ENCODE results near the gene PIEZO2. TPM values are rescaled to one million over a fixed set of nuclear protein-coding genes. Genes with fewer than 3 reads are reported as not detected.

PIEZO2 gene
- total RNA-seq, 2 experiments from 2014 or later = not detected

GRCh38 chr18:11162889-11163288 is 13.5 kb upstream of the PIEZO2 start:
- Mint-ChIP-seq H3K9me3 (ENCODE audit: low read depth) (no peaks in the 10 kb centered on the region), H3K4me3 (no peak overlapping the region), H3K36me3 (no peaks in the 10 kb centered on the region), H3K27me3 (no peaks in the 10 kb centered on the region), H3K27ac (no peak overlapping the region), H3K4me1 (no peaks in the 10 kb centered on the region)
- ATAC-seq (no peak), DNase-seq (no peak)
- CTCF ChIA-PET = no interaction called here

DNA sequence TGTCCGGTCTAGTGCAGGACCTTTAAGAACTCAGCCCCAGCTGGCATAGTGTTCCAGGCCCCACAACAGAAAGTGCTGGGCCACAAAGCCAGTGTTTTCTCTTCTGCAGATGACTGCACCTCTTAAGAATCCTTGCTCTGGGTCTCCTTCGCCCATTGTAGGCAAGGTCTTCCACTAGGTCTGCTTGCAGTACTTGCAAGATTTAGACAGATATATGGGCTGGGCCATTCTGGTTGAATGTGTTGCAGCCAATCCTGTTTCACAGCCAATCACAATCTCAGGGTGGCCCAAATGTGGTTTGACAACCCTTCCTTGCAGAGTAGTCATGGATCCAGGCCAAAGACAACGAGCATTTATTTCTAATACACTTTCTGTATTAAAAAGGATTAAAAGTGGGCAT is 13.1 kb upstream of the PIEZO2 start:
- no peak overlapping the region for H3K4me3 Mint-ChIP-seq
- H3K36me3 Mint-ChIP-seq = no peaks in the 10 kb centered on the region
- no peaks in the 10 kb centered on the region for H3K9me3 Mint-ChIP-seq (ENCODE audit: low read depth)
- CTCF ChIA-PET = no interaction called here
- H3K4me1 Mint-ChIP-seq = no peaks in the 10 kb centered on the region
- no peak overlapping the region for H3K27ac Mint-ChIP-seq
- no peak for DNase-seq
- no peaks in the 10 kb centered on the region for H3K27me3 Mint-ChIP-seq
- ATAC-seq = no peak

GRCh38 chr18:11160313-11160712 is 10.9 kb upstream of the PIEZO2 start:
- no peak for DNase-seq
- no peak overlapping the region for H3K27ac Mint-ChIP-seq
- H3K4me3 Mint-ChIP-seq = no peak overlapping the region
- CTCF ChIA-PET = no interaction called here
- H3K4me1 Mint-ChIP-seq = no peaks in the 10 kb centered on the region
- H3K9me3 Mint-ChIP-seq (ENCODE audit: low read depth) = no peaks in the 10 kb centered on the region
- ATAC-seq = no peak
- H3K27me3 Mint-ChIP-seq = no peaks in the 10 kb centered on the region
- H3K36me3 Mint-ChIP-seq = no peaks in the 10 kb centered on the region

DNA sequence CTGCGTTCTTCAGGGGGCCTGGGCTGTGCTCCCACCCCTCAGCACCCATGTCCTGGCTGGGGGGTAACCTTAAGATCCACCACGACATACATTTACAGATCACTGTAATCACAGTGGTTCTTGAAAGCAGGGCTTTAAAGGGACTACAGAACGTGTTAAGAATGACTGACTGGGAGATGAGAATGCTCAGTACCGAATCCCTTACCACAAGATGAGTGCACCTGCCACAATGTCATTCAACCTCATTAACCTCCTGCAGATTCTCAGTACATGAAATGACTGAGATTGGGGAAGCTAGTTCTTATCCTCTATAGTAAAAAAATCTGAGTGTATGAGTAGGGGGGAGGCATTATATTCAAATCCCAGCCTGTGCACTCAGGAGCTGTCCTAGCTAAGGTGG is 10.5 kb upstream of the PIEZO2 start:
- H3K36me3 Mint-ChIP-seq = no peaks in the 10 kb centered on the region
- no peak for ATAC-seq
- no peak for DNase-seq
- H3K27me3 Mint-ChIP-seq = no peaks in the 10 kb centered on the region
- no peaks in the 10 kb centered on the region for H3K4me1 Mint-ChIP-seq
- H3K27ac Mint-ChIP-seq = no peak overlapping the region
- CTCF ChIA-PET = no interaction called here
- H3K9me3 Mint-ChIP-seq (ENCODE audit: low read depth) = no peaks in the 10 kb centered on the region
- no peak overlapping the region for H3K4me3 Mint-ChIP-seq

- Mint-ChIP-seq H3K27ac (no peak overlapping the region), H3K4me3 (no peak overlapping the region), H3K9me3 (ENCODE audit: low read depth) (no peaks in the 10 kb centered on the region), H3K36me3 (no peaks in the 10 kb centered on the region), H3K27me3 (peaks cover 3% of the 10 kb centered on the region), H3K4me1 (no peaks in the 10 kb centered on the region)
- ATAC-seq (no peak), DNase-seq (no peak)
- CTCF ChIA-PET = no interaction called here
Observed at GRCh38 chr18:11156978-11157377, 7.6 kb upstream of the PIEZO2 start.

DNA sequence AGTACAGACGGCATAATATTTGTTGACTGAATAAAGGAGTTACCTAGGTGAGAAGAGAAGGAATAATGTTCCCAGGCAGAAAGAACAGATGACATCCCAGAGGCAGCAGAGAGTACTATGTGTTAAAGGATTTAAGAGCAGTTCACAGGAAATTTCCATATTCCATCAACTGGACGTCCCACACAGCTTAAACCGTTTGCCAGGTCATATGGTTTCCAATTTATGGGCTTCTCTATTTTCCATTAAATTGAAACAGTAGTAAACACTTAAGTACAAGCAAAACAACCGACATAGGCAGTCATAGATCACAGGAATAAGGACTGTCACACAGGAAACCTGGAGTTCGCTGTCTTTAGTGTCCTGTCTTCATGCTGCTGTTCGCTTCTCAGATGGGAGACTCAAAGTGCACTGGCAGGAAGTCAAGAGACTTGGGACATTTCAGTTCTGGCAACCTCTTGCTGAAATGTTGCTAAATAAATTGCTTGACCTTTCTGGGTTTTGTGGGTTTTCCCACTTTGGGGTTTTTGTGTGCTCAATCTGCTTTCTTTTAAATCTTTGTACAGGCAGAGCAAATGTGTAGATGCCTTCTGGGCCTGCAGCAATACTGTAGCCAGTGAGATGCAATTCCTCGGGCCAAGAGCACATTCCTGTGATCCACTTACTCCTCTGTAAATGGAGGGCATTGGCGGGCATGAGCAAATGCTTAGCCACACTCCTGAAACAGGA is 5.8 kb upstream of the PIEZO2 start:
- DNase-seq = no peak
- H3K4me3 Mint-ChIP-seq = no peak overlapping the region
- H3K36me3 Mint-ChIP-seq = no peaks in the 10 kb centered on the region
- peaks cover 19% of the 10 kb centered on the region for H3K27me3 Mint-ChIP-seq
- ATAC-seq = no peak
- H3K4me1 Mint-ChIP-seq = no peaks in the 10 kb centered on the region
- no peaks in the 10 kb centered on the region for H3K9me3 Mint-ChIP-seq (ENCODE audit: low read depth)
- H3K27ac Mint-ChIP-seq = no peak overlapping the region
- CTCF ChIA-PET = no interaction called here

DNA sequence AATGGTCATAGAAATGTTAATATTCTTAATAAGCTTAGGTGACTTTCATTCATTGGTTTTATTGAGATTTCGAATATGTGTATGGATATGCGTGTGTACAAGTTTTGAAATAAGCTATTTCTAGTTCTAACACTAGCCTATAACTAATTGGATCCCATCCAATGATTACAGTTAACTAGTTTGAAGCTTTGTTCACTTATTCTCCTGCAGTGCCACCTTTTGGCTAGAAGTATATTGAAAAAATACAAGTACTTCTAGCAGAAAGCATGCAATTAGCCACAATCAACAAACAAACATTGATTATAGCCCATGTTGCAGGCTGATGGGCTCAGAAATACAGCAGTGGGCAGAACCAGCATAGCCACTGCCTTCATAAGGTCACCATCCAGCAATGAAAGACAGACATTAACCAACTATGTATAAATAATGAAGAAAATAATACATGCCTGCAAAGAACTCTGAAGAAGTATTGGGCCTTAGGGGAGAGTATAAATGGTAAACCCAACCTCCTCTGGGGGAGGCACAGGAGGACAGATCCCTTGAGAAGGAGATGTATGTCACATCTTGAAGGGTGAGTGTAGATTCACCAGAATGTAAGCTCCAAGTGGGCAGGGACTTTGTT is 5.1 kb upstream of the PIEZO2 start:
- Mint-ChIP-seq H3K27me3 (peaks cover 25% of the 10 kb centered on the region), H3K4me1 (no peaks in the 10 kb centered on the region), H3K27ac (no peak overlapping the region), H3K36me3 (no peaks in the 10 kb centered on the region), H3K9me3 (ENCODE audit: low read depth) (no peaks in the 10 kb centered on the region), H3K4me3 (no peak overlapping the region)
- ATAC-seq (no peak), DNase-seq (no peak)
- CTCF ChIA-PET = interaction anchor here (0.7 to 1.0 kb wide), 2 partner anchors 592 to 594 kb away, joined by 3 read pairs; no protein-coding TSS in a partner anchor

GRCh38 chr18:11153097-11153496 is 3.7 kb upstream of the PIEZO2 start:
- Mint-ChIP-seq H3K9me3 (ENCODE audit: low read depth) (no peaks in the 10 kb centered on the region), H3K27me3 (peaks cover 30% of the 10 kb centered on the region), H3K27ac (no peak overlapping the region), H3K4me3 (no peak overlapping the region), H3K4me1 (no peaks in the 10 kb centered on the region), H3K36me3 (no peaks in the 10 kb centered on the region)
- ATAC-seq (no peak), DNase-seq (no peak)
- CTCF ChIA-PET = no interaction called here

DNA sequence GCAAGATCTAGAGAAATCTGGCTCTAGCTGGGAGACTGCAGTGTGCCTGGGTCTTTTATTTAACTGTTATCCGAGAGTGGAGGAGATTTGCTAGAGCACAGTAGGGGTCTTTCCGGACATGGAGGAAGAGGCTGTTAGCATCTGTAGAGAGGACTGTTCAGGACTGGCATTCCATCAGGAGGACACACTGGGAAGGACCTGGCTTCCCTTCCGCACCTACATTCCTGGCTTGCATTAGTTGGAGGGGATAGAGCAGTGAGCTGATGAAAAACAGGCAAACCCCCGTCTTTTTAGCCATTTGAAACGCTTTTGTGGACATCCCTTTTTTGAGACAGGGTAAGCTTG is 874 bp upstream of the PIEZO2 start:
- H3K36me3 Mint-ChIP-seq = no peaks in the 10 kb centered on the region
- CTCF ChIA-PET = no interaction called here
- H3K27ac Mint-ChIP-seq = no peak overlapping the region
- DNase-seq = no peak
- H3K9me3 Mint-ChIP-seq (ENCODE audit: low read depth) = no peaks in the 10 kb centered on the region
- H3K4me1 Mint-ChIP-seq = no peaks in the 10 kb centered on the region
- ATAC-seq = no peak
- peaks cover 44% of the 10 kb centered on the region for H3K27me3 Mint-ChIP-seq
- H3K4me3 Mint-ChIP-seq = no peak overlapping the region

- DNase-seq = no peak
- ATAC-seq = no peak
- Mint-ChIP-seq H3K4me3 (no peak overlapping the region), H3K4me1 (no peaks in the 10 kb centered on the region), H3K27ac (no peak overlapping the region), H3K36me3 (no peaks in the 10 kb centered on the region), H3K27me3 (peaks cover 44% of the 10 kb centered on the region), H3K9me3 (ENCODE audit: low read depth) (no peaks in the 10 kb centered on the region)
- CTCF ChIA-PET = no interaction called here
Observed at GRCh38 chr18:11148680-11149440, 509 bp downstream of the PIEZO2 start.

DNA sequence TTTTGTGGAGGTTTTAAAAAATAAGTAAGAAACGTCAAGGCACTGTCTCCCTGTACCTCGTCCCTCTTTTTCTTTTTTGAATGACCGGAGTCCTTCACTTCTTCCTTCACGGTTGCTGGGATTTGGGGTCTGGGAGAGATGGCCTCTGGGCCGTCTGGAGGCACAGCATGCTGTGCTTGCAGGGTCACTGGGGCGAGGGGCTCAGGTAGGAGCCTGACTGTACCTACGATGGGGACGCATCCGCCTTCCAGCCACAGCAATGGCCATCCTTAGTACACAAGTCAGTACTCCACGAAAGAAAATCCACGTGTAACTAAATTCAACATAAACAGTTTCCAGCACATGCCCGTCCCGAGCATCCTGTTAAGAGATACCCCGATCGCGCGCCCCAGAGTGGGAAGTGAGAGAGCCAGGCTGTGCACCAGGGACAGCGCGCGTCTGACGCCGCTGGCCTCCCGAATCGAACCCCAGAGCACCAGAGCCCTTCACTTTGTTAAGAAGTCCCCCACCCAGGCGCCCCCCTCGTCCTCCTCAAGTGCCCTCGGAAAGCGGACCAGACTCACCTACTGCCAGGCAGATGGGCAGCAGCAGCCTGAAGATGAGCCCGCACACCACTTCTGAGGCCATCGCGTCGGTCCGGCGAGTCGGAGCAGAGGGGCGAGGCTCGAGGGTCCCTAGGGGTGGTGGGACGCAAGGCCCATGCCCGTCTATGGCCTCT is 1.2 kb downstream of the PIEZO2 start:
- DNase-seq = no peak
- CTCF ChIA-PET = no interaction called here
- H3K27me3 Mint-ChIP-seq = peaks cover 44% of the 10 kb centered on the region
- no peaks in the 10 kb centered on the region for H3K36me3 Mint-ChIP-seq
- no peak overlapping the region for H3K27ac Mint-ChIP-seq
- no peak overlapping the region for H3K4me3 Mint-ChIP-seq
- no peaks in the 10 kb centered on the region for H3K4me1 Mint-ChIP-seq
- H3K9me3 Mint-ChIP-seq (ENCODE audit: low read depth) = no peaks in the 10 kb centered on the region
- ATAC-seq = no peak

DNA sequence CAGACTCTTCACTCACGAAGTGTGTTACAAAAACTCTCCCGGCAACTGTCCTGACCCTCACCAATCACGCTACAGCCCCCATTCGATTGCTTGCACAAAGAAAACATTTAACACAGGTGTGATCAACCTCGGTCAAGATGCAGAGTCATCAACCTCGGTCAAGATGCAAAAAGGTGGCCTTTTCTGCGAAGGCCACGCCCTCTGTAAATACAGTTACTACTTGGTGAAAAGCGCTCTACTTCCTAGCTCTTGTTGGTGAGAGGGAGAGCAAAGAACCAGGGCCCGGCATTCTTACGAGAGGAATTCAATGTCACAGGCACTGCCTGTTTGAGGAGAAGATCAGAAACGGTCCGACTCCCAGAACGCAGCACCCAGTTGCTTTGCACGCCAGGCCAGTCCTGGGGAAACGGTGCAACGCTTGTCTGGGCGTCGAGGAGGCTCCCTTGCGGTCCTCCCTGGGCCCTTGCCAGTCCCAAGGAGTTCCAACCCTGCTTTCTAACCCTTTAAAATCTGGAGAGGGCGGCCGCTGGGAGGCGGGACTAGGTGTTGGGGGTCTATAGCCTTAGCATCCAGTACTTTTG is 1.9 kb downstream of the PIEZO2 start:
- Mint-ChIP-seq H3K27ac (no peak overlapping the region), H3K9me3 (ENCODE audit: low read depth) (no peaks in the 10 kb centered on the region), H3K4me3 (no peak overlapping the region), H3K27me3 (peaks cover 41% of the 10 kb centered on the region), H3K4me1 (no peaks in the 10 kb centered on the region), H3K36me3 (no peaks in the 10 kb centered on the region)
- CTCF ChIA-PET = no interaction called here
- DNase-seq (no peak), ATAC-seq (no peak)

DNA sequence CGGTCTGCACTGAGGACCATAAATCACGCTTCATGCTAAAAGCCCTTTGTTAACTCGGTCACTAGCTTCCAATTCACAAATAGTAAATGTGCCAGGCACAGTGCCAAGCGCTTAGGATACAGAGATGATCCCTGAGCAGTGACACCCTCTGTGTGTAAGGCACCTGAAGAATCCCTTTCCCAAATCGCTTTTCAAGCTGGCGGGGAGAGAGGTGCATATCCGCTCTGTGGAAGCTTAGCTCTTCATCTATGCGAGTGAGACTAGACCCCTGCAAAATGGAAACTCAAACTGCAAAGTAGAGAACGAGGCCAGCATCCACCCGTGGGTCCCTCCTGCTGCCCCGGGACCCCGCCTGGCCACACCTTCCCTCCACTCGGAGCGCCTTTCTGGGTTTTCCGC is 2.4 kb downstream of the PIEZO2 start:
- peaks cover 41% of the 10 kb centered on the region for H3K27me3 Mint-ChIP-seq
- no peaks in the 10 kb centered on the region for H3K9me3 Mint-ChIP-seq (ENCODE audit: low read depth)
- ATAC-seq (no peak), DNase-seq (no peak)
- H3K36me3 Mint-ChIP-seq = no peaks in the 10 kb centered on the region
- no peaks in the 10 kb centered on the region for H3K4me1 Mint-ChIP-seq
- CTCF ChIA-PET = no interaction called here
- H3K4me3 Mint-ChIP-seq = no peak overlapping the region
- H3K27ac Mint-ChIP-seq = no peak overlapping the region
